HepG2 (cell line): ENCODE data around the gene TMPRSS7.

Experiments
- FIP1L1 ChIP-seq: fragments of 200-400 bp; formaldehyde crosslinking; IDR thresholded peaks from 2 replicates; pipeline ENCODE4 v1.6.1; 2018; ENCODE audit warnings: low read depth, mild to moderate bottlenecking, low read length, moderate library complexity, borderline replicate concordance; ENCODE audit not compliant: insufficient read depth
- GATAD1 ChIP-seq: IDR thresholded peaks from 2 replicates; pipeline ENCODE4 v1.6.1; 2016; ENCODE audit warnings: missing genetic modification reagents, missing compliant biosample characterization
- NR1H2 ChIP-seq: sonication (generic); formaldehyde crosslinking; IDR thresholded peaks from 2 replicates; pipeline ENCODE4 v1.8.1; 2022; ENCODE audit warnings: low read depth, missing genetic modification reagents, borderline replicate concordance

- TF ChIP-seq FIP1L1 (no peak), NR1H2 (CRISPR knock-in tag) (no peak), GATAD1 (CRISPR knock-in tag) (no peak)
Observed at GRCh38 chr3:112032098-112032731, 2.3 kb upstream of the TMPRSS7 start.
